Astrocyte (in vitro differentiated cells and primary cell): ENCODE data around the gene BSND. TPM values are rescaled to one million over a fixed set of nuclear protein-coding genes. Genes with fewer than 3 reads are reported as not detected.

Experiments used
- DNase-seq: peaks from one replicate; pipeline ENCODE4 v3.0.0-alpha.2; 2010; ENCODE audit warnings: low read depth
- FAIRE-seq: peaks from 2 replicates; lab custom pipeline; 2011; peaks lifted over from hg19 to GRCh38; lab: Jason Lieb, UNC
- H2AFZ ChIP-seq: 2 replicates; pipeline ENCODE4 v1.6.0; 2012; ENCODE audit warnings: low read depth, low read length, inconsistent platforms
- H3K27ac ChIP-seq: 2 replicates; pipeline ENCODE4 v1.5.1; 2011; ENCODE audit warnings: low read depth, low read length, inconsistent platforms
- H3K27me3 ChIP-seq: 2 replicates; pipeline ENCODE4 v1.6.0; 2011; ENCODE audit warnings: low read length, inconsistent platforms; ENCODE audit not compliant: insufficient read depth
- H3K36me3 ChIP-seq: 2 replicates; pipeline ENCODE4 v1.5.1; 2011; ENCODE audit warnings: low read length, inconsistent platforms; ENCODE audit not compliant: insufficient read depth
- H3K4me1 ChIP-seq: 2 replicates; pipeline ENCODE4 v1.5.1; 2011; ENCODE audit warnings: low read length, inconsistent platforms; ENCODE audit not compliant: insufficient read depth
- H3K4me2 ChIP-seq: 2 replicates; pipeline ENCODE4 v1.6.0; 2012; ENCODE audit warnings: low read length, inconsistent platforms
- H3K4me3 ChIP-seq: 2 replicates; pipeline ENCODE4 v1.5.1; 2011; ENCODE audit warnings: low read depth, mild to moderate bottlenecking, low read length, inconsistent platforms; ENCODE audit not compliant: insufficient read depth
- H3K79me2 ChIP-seq: 2 replicates; pipeline ENCODE4 v1.6.0; 2012; ENCODE audit warnings: mild to moderate bottlenecking, low read length, inconsistent platforms; ENCODE audit not compliant: insufficient read depth
- H3K9ac ChIP-seq: 2 replicates; pipeline ENCODE4 v1.6.0; 2012; ENCODE audit warnings: mild to moderate bottlenecking, low read length, inconsistent platforms
- H3K9me3 ChIP-seq: 2 replicates; pipeline ENCODE4 v1.5.1; 2012; ENCODE audit warnings: low read depth, mild to moderate bottlenecking, low read length, inconsistent platforms; ENCODE audit not compliant: insufficient read depth
- H4K20me1 ChIP-seq: 2 replicates; pipeline ENCODE4 v1.6.0; 2012; ENCODE audit warnings: low read length, inconsistent platforms; ENCODE audit not compliant: insufficient read depth
- H3K27ac Mint-ChIP-seq: one replicate; pipeline ENCODE4 v1.8.0; 2021; ENCODE audit warnings: mild to moderate bottlenecking, mixed read lengths; ENCODE audit not compliant: unreplicated experiment
- H3K27me3 Mint-ChIP-seq: one replicate; pipeline ENCODE4 v1.8.0; 2021; ENCODE audit warnings: low read depth, mixed read lengths; ENCODE audit not compliant: unreplicated experiment
- H3K36me3 Mint-ChIP-seq: one replicate; pipeline ENCODE4 v1.8.0; 2021; ENCODE audit warnings: low read depth, mixed read lengths; ENCODE audit not compliant: unreplicated experiment
- H3K4me1 Mint-ChIP-seq: one replicate; pipeline ENCODE4 v1.8.0; 2021; ENCODE audit warnings: low read depth, mixed read lengths; ENCODE audit not compliant: unreplicated experiment
- H3K4me3 Mint-ChIP-seq: one replicate; pipeline ENCODE4 v1.8.0; 2021; ENCODE audit warnings: mild to moderate bottlenecking, moderate library complexity, mixed read lengths; ENCODE audit not compliant: unreplicated experiment
- H3K9me3 Mint-ChIP-seq: one replicate; pipeline ENCODE4 v1.8.0; 2021; ENCODE audit warnings: mild to moderate bottlenecking, mixed read lengths; ENCODE audit not compliant: unreplicated experiment
- EZH2 ChIP-seq: IDR thresholded peaks from 2 replicates; pipeline ENCODE4 v1.6.1; 2012; ENCODE audit warnings: mild to moderate bottlenecking, low read length, inconsistent platforms; ENCODE audit not compliant: insufficient read depth
- total RNA-seq: library from RNA; stranded (reverse); gene quantifications from 2 replicates; pipeline ENCODE4 v1.2.1, GENCODE V29; 2021
- TF ChIP-seq, protein P1 (sequence below): IDR thresholded peaks from 2 replicates; pipeline ENCODE4 v1.5.1; 2011; ENCODE audit warnings: low read depth, mild to moderate bottlenecking, inconsistent platforms, low read length, moderate library complexity; ENCODE audit not compliant: insufficient read depth

BSND gene
- total RNA-seq, 1 donor from 2014 or later, result not detected

- peaks cover 3% of the 10 kb centered on the region for H3K27me3 Mint-ChIP-seq
These were observed 28.9 kb upstream of the BSND start for GRCh38 chr1:54969879-54970278.

GRCh38 chr1:54970901-54971300 is 27.8 kb upstream of the BSND start:
- FAIRE-seq, result no peak
- Mint-ChIP-seq H3K36me3 (no peaks in the 10 kb centered on the region), H3K4me3 (no peak overlapping the region), H3K9me3 (no peaks in the 10 kb centered on the region), H3K27ac (no peak overlapping the region), H3K27me3 (peaks cover 11% of the 10 kb centered on the region), H3K4me1 (peaks cover 26% of the 10 kb centered on the region)
- H3K4me3 ChIP-seq, result no peak overlapping the region
- H3K4me2 ChIP-seq, result peak overlapping the region; percentile 62
- no peaks in the 10 kb centered on the region for H3K9me3 ChIP-seq
- no peak overlapping the region for H3K27ac ChIP-seq
- H2AFZ ChIP-seq, result no peak overlapping the region
- H3K36me3 ChIP-seq, result no peaks in the 10 kb centered on the region
- TF ChIP-seq EZH2, result no peak
- TF ChIP-seq, protein P1, sequence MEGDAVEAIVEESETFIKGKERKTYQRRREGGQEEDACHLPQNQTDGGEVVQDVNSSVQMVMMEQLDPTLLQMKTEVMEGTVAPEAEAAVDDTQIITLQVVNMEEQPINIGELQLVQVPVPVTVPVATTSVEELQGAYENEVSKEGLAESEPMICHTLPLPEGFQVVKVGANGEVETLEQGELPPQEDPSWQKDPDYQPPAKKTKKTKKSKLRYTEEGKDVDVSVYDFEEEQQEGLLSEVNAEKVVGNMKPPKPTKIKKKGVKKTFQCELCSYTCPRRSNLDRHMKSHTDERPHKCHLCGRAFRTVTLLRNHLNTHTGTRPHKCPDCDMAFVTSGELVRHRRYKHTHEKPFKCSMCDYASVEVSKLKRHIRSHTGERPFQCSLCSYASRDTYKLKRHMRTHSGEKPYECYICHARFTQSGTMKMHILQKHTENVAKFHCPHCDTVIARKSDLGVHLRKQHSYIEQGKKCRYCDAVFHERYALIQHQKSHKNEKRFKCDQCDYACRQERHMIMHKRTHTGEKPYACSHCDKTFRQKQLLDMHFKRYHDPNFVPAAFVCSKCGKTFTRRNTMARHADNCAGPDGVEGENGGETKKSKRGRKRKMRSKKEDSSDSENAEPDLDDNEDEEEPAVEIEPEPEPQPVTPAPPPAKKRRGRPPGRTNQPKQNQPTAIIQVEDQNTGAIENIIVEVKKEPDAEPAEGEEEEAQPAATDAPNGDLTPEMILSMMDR, result no peak
- H3K9ac ChIP-seq, result no peak overlapping the region
- no peaks in the 10 kb centered on the region for H4K20me1 ChIP-seq
- H3K4me1 ChIP-seq, result peaks cover 11% of the 10 kb centered on the region
- no peak for DNase-seq
- no peaks in the 10 kb centered on the region for H3K27me3 ChIP-seq
- no peaks in the 10 kb centered on the region for H3K79me2 ChIP-seq

More at GRCh38 chr1:54969879-54970278, 28.9 kb upstream of the BSND start:
- TF ChIP-seq, protein P1, result no peak
- TF ChIP-seq EZH2, result no peak
- Histone ChIP-seq H2AFZ (no peak overlapping the region), H3K4me3 (no peak overlapping the region), H3K27ac (no peak overlapping the region), H3K79me2 (no peaks in the 10 kb centered on the region), H3K9ac (no peak overlapping the region), H4K20me1 (no peaks in the 10 kb centered on the region), H3K27me3 (no peaks in the 10 kb centered on the region), H3K9me3 (no peaks in the 10 kb centered on the region), H3K36me3 (no peaks in the 10 kb centered on the region), H3K4me2 (no peak overlapping the region), H3K4me1 (peaks cover 15% of the 10 kb centered on the region)
- DNase-seq (no peak), FAIRE-seq (no peak)
- H3K36me3 Mint-ChIP-seq, result no peaks in the 10 kb centered on the region
- H3K4me3 Mint-ChIP-seq, result no peak overlapping the region
- H3K27ac Mint-ChIP-seq, result no peak overlapping the region
- H3K9me3 Mint-ChIP-seq, result no peaks in the 10 kb centered on the region
- peaks cover 26% of the 10 kb centered on the region for H3K4me1 Mint-ChIP-seq

DNA sequence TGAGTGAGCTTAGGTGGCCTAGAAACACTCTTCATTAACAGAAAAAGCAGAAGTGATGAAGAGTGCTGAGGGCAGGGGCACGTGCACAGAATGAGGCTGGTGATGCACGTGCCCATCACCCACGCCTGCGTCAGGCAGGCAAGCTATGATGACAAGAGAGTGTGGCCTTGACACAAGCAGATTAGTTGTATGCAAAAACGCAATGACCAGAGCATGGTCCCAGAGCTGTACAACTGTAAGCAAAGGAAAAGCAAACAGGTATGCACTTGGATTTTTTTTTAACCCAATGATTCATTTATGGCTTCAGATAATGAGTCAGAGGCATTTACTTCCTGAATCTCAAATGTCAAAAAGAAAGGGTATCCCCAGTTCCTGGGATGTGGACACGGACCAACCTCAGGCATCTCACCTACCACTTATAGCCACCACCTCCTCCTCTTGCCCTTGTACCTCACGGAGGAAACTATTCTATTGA is 27.4 kb upstream of the BSND start:
- Mint-ChIP-seq H3K27me3 (peaks cover 11% of the 10 kb centered on the region), H3K36me3 (no peaks in the 10 kb centered on the region), H3K4me1 (peaks cover 23% of the 10 kb centered on the region), H3K4me3 (no peak overlapping the region), H3K9me3 (no peaks in the 10 kb centered on the region), H3K27ac (no peak overlapping the region)
- no peaks in the 10 kb centered on the region for H3K36me3 ChIP-seq
- no peaks in the 10 kb centered on the region for H3K27me3 ChIP-seq
- no peak for TF ChIP-seq EZH2
- TF ChIP-seq, protein P1, result no peak
- H3K9me3 ChIP-seq, result no peaks in the 10 kb centered on the region
- H3K27ac ChIP-seq, result no peak overlapping the region
- H3K79me2 ChIP-seq, result no peaks in the 10 kb centered on the region
- peaks cover 11% of the 10 kb centered on the region for H3K4me1 ChIP-seq
- H2AFZ ChIP-seq, result no peak overlapping the region
- DNase-seq (peak; percentile 42), FAIRE-seq (peak; percentile 59)
- peak overlapping the region; percentile 62 for H3K4me2 ChIP-seq
- no peaks in the 10 kb centered on the region for H4K20me1 ChIP-seq
- no peak overlapping the region for H3K4me3 ChIP-seq
- H3K9ac ChIP-seq, result no peak overlapping the region
